ENCODE measurements around the gene CACNB3.

The CACNB3 gene

GRCh38 chr12:48788854-48789775 lies 29.2 kb upstream of the CACNB3 start, which contains the start of gene ADCY6:
ADCY6 (minus strand) TSS chr12:48789089; CDS start chr12:48783434, 5,655 bp downstream.
- DNase-seq: no peak

DNA sequence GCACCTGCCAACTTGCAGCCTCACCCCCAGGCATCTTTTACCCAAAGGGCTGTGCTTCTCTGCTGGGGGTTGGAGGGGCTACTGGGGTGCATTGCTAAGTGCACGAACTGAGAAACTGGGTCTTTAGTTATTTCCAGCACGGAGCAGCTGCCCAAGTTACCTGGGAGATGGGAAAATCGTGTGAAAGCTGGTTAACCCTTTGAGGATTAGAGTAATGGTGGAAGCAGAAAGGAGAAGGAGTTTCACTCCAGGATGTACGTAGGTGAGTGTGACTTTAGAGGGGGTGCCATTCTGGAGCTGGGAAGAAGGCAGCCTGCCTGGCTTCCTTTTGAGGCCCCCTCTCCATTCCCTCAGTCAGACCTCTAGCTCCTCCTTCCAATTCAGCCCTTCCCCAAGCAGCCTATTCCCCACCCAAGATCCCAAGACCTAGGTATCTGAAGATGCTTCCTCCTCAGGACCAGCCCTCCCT lies 28.4 kb upstream of the CACNB3 start:
- DNase-seq: no peak

DNA sequence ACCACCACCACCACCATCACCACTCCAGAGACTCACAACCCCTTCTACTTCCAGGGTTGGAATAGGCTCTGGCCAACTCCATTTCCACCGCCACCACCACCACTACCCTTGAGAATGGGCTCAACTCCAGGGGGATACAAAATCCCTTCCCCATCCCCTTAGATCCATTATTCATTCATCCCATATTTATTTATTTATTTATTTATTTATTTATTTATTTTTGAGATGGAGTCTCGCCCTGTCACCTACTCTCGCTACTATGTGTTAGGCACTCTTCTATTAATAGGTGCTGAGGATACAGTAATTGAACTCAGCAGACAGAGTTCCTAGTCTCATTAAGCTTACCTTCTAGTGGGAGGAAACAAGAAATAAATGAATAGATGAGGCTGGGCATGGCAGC lies 24.6 kb upstream of the CACNB3 start:
- no peak for DNase-seq

GRCh38 chr12:48794870-48795269 lies 23.4 kb upstream of the CACNB3 start:
- no peak for DNase-seq

GRCh38 chr12:48795550-48796455 lies 22.5 kb upstream of the CACNB3 start:
- peak; percentile 23 for DNase-seq

DNA sequence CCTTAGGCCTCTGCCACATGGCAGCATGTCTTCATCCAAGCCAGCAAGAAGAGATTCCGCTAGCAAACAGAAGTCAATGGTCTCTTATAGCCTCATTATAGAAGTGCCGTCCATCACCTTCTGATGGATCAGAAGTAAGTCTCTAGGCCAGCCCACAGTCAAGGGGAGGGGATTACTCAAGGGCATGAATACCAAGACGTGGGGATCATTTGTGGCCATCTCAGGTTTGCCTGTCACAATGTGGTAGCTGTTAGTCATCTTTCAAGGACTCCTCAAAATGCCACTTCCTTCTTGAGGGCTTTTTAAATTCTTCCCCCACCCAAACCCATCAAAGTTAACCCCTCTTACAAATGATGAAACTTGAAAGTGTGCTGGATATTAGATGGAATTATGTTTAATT lies 21.3 kb upstream of the CACNB3 start:
- no peak for DNase-seq

DNA sequence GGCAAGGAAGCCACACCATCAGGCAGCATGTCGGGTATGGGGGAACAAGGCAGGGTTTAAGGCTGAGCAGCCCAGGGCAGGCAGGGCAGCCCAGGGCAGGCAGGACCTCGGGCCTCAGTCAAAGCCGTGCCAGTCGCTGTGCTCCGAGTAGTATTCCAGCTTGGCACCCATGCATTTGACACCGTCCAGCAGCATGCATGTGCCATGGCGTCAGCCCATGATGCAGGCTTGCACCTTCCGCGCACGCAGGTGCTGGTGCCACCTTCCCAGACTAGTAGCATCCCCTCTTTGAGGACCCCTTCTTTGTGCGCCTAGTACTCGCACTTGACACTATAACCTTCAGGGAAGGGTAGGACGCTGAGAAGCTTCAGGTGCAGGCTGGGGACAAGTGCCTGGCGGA lies 17.8 kb upstream of the CACNB3 start:
- DNase-seq: no peak

DNA sequence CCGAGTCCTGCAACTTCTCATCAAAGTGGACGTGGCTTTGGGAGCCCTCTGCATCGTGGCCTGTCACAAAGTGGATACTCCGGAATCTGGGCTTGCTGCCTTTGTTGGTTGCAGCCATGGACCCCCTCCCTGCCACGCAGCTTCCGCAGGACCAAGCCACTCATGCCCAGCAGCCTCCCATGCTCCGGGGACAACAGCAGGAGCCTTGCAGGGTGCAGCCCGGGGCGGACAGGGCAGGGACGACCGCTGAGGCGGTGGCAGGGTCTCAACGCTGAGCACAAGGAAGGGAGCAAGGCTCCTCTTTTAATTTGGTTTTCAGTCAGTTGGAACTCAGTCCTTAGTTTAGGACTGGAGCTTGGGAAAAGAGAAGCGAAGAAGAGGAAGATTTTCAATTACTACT lies 17.3 kb upstream of the CACNB3 start:
- no peak for DNase-seq

- DNase-seq: no peak
These were observed 14.6 kb upstream of the CACNB3 start for GRCh38 chr12:48803675-48804074.

GRCh38 chr12:48807981-48808380 lies 10.3 kb upstream of the CACNB3 start:
- no peak for DNase-seq

- DNase-seq: no peak
These were observed 7.3 kb upstream of the CACNB3 start for GRCh38 chr12:48810903-48811431.

DNA sequence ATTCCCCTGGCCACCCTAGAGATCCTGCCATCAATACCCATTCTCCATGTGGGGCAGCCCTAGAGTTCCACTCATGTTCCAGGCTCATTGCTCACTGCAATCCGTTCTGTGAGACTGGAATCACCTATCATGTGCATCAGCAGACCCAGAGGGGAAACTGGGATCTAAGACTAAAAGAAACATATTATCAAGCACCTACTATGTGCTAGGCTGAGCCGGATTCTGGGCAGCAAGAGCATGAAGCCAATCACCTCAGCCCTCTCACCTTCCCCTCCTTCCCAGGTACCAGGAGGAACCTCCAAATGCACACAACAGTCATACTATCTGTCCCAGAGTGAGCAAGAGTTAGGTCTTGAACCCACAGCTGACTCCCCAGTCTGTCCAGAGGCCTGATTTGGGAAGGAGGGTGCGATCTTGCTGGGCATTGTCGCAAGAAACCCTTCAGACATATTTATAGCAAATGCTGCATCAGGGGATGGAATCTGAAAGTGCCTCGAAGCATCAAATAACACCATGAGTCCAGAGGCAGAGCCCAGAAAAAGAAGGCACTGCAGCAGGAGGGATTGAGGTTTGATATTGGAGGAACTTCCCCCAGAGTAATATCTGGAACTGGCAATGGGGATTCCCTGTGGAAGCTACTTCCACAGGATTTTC lies 6.7 kb upstream of the CACNB3 start:
- DNase-seq: no peak

GRCh38 chr12:48812389-48812788 lies 5.9 kb upstream of the CACNB3 start:
- no peak for DNase-seq

DNA sequence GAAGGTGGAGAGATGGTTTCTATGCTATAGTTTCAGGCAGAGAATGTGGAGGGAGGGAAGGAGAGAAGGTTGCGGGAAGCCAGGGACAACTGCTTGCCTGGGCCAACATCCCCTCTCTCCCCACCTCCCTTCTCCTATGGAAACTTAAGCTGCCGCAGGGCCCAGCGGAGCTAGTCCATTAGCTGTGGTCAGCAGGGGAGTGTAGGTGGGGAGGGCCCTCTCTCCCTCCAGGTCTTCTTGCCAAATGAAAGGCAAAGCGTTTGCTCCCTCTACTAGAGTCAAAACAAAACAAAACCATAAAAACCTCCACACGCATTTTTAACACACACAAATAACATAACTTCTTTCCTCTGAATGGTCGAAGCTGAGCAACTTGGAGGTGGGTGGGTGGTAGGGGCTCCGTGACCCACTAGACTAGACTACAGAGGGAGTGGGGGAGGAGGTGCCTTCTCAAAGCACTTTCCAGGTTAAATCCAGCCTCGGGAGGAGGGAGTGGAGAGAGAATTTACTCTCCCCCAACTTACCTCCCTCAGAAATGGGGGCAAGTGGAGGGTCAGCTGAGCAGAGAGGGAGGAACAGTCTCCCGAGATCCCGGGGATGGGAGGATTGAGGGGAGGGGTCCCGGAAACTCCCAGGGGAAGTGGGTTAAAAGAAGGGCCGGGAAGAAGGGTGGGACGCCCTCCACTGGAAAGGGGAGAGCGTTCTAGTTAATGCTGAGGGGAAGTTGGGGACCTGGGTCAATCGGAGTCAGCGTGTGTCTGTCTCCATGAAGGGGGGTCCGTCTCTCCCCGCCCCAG lies 4.6 kb upstream of the CACNB3 start:
- DNase-seq: no peak

- no peak for DNase-seq
These were observed 3.8 kb upstream of the CACNB3 start for GRCh38 chr12:48814262-48815125.

DNA sequence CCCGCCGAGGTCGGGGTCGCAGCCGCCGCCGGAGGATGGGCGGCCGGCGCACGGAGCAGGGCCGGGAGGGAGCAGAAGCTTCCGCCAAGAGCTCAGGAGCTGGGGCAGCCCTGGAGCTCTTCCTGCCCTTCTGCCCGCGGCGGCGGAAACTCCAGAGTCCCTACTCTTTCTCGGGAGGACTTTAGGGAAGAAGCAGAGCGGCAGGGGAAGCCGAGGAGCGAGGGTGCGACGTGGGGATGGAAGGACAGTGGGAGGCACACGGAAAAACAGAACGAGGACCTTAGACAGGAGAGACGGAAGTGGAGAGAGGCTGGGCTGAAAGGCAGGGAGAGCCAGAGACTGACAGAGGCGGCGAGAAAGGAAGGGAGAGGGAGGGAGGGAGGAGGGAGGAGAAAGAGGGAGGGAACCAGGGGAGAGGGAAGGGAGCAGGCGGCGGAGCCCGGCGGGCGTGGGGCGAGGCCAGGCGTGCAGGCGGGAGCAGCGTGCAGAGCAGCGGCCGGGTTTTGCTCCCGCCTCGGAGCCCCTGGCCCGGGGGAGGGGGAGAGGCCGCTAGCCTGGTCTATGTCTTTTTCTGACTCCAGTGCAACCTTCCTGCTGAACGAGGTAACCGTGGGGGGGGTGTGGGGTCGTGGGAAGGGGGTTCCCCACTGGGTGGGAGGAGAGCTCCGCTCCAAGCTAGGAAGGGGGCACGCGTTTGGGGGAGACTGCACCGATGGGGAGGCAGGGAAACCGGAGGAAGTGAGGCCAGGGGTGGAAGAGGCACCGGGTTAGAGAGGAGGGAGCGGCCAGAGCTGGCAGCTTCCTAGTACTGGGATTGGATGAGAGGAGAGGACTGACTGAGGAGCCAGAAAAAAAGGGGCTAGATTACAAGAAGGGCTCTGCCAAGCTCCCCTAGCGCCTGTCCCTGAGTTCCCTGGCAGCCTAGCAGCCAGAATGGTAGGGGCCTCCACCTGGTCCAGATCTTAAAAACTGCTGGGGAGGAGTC lies 2.9 kb upstream of the CACNB3 start:
- DNase-seq: peak; percentile 3

DNA sequence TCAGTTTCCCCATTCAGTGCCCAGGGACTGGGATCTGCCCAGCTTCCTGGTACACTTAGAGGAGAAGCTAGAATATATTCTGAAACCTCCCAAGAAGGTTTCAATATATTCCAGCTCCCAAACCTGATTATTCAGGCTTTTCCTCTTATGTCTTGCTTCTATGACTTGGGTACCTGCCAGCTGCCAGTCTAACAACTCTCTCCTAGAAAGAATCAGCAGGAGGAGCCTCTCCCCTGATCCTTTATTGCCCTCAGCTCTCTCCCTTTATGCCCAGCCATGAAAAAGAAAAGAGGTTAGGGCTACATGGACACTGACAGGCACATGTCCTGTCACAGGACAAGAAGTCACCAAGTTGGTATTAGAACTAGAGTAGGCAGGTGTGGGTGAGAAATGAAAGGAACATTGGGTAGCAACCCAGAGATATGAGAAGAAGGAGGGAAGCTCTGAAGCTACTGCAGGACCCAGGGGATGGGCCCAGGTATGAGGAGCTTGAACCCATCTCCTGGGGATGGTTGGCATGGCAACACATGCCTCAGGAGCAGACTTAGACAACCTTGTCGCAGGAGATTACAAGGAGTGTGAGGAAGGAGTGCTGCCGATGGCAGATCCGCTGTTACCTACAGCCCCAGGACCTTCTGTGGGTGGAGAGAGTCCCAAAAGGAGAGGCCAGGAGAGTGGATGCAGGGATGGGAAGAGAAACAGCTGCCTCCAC lies 2.0 kb upstream of the CACNB3 start:
- no peak for DNase-seq

DNA sequence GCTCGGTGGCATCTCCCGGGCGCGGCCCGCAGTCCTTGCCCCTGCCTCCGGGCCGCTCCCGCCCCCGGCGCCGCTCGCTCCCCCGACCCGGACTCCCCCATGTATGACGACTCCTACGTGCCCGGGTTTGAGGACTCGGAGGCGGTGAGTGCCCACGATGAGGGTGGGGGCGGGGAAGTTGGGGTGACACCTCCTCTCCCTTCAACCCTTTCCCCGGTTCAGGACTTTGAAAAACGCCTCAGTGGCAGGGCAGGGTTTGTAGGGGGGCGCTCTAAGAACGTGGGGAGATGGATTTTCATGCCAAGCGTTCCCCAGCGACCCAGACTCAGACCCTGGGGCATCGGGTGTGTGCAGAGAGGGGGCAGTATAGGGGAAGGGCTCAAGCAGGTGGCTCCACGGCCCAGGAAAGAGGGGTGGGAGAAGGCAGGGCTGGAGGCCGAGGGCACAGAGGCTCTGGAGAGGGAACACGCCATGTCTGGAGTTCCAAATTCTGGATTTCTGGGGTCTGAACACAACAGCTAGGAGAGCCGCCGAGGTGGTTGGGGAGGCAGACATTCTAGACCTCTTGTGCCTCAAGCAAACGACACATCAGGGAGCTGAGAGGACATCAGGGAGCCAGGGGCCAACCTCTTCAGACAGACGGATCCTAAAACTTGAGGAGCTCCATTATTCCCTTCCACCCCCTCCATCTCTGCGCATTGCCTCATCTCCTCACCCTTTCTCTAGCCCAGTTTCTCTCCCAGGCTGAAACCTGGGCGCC lies 715 bp downstream of the CACNB3 start:
- no peak for DNase-seq
